SK-N-SH (cell line): Measurements from ENCODE around the gene PSPN.

Source experiments
- CTCF ChIP-seq: fragments of 200-600 bp; sonication (generic); IDR thresholded peaks from 2 replicates; pipeline ENCODE4 v1.6.1; 2017; ENCODE audit warnings: antibody characterized with exemption, mild to moderate bottlenecking, moderate library complexity
- FOSL2 ChIP-seq: IDR thresholded peaks from 2 replicates; pipeline ENCODE4 v1.4.0; 2012; ENCODE audit warnings: low read depth, mild to moderate bottlenecking, moderate library complexity, borderline replicate concordance
- GATA2 ChIP-seq: sonication (generic); formaldehyde crosslinking; IDR thresholded peaks from 2 replicates; pipeline ENCODE4 v1.5.0; 2020; ENCODE audit warnings: mild to moderate bottlenecking, missing genetic modification reagents
- JUND ChIP-seq: IDR thresholded peaks from 2 replicates; pipeline ENCODE4 v1.4.0; 2012
- MAX ChIP-seq: IDR thresholded peaks from 2 replicates; pipeline ENCODE4 v1.4.0; 2012; ENCODE audit warnings: low read depth
- POLR2AphosphoS5 ChIP-seq: IDR thresholded peaks from 2 replicates; pipeline ENCODE4 v1.6.1; 2012; ENCODE audit warnings: low read depth, low read length
- RAD21 ChIP-seq: IDR thresholded peaks from 2 replicates; pipeline ENCODE4 v1.6.1; 2012; ENCODE audit warnings: mild to moderate bottlenecking, low read length
- SMC3 ChIP-seq: IDR thresholded peaks from 2 replicates; pipeline ENCODE4 v1.6.1; 2012; ENCODE audit warnings: low read depth, low read length, improper control_type of control experiment
- USF1 ChIP-seq: IDR thresholded peaks from 2 replicates; pipeline ENCODE4 v1.4.0; 2012; ENCODE audit warnings: low read depth, borderline replicate concordance
- USF2 ChIP-seq: fragments of 150-350 bp; IDR thresholded peaks from 2 replicates; pipeline ENCODE4 v1.6.1; 2017; ENCODE audit warnings: antibody characterized with exemption, low read length, low read depth, borderline replicate concordance
- TF ChIP-seq, protein P1 (sequence below): IDR thresholded peaks from 2 replicates; pipeline ENCODE4 v1.4.0; 2012; ENCODE audit warnings: low read depth, borderline replicate concordance

- no peak for TF ChIP-seq JUND
- TF ChIP-seq USF2, result no peak
- no peak for TF ChIP-seq CTCF
- TF ChIP-seq POLR2AphosphoS5, result no peak
- TF ChIP-seq GATA2 (CRISPR knock-in tag), result no peak
- TF ChIP-seq, protein P1, sequence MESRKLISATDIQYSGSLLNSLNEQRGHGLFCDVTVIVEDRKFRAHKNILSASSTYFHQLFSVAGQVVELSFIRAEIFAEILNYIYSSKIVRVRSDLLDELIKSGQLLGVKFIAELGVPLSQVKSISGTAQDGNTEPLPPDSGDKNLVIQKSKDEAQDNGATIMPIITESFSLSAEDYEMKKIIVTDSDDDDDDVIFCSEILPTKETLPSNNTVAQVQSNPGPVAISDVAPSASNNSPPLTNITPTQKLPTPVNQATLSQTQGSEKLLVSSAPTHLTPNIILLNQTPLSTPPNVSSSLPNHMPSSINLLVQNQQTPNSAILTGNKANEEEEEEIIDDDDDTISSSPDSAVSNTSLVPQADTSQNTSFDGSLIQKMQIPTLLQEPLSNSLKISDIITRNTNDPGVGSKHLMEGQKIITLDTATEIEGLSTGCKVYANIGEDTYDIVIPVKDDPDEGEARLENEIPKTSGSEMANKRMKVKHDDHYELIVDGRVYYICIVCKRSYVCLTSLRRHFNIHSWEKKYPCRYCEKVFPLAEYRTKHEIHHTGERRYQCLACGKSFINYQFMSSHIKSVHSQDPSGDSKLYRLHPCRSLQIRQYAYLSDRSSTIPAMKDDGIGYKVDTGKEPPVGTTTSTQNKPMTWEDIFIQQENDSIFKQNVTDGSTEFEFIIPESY, result no peak
- TF ChIP-seq MAX, result no peak
- TF ChIP-seq RAD21, result no peak
- TF ChIP-seq FOSL2, result no peak
- no peak for TF ChIP-seq USF1
- TF ChIP-seq SMC3, result no peak
Observed at GRCh38 chr19:6352381-6353165, 23.2 kb downstream of the PSPN start.
